ENCODE measurements around the gene EPHA10.

Gene EPHA10

GRCh38 chr1:37755951-37756560, 8.9 kb downstream of the EPHA10 start:
- TF ChIP-seq CTCF (conservative IDR thresholded peaks at IDR 0.05; ENCODE audit: low read depth, low read length) = no peak
- DNase-seq (ENCODE audit: low read depth) = no peak
- no peak overlapping the region for H3K4me3 ChIP-seq (ENCODE audit: low read depth, low read length)

GRCh38 chr1:37755290-37755689, 9.6 kb downstream of the EPHA10 start:
- no peak overlapping the region for H3K4me3 ChIP-seq (ENCODE audit: low read depth, low read length)
- no peak for TF ChIP-seq CTCF (conservative IDR thresholded peaks at IDR 0.05; ENCODE audit: low read depth, low read length)

GRCh38 chr1:37753473-37754321, 11.2 kb downstream of the EPHA10 start:
- H3K4me3 ChIP-seq (ENCODE audit: low read depth, low read length) = no peak overlapping the region
- DNase-seq (ENCODE audit: low read depth) = no peak
- TF ChIP-seq CTCF (conservative IDR thresholded peaks at IDR 0.05; ENCODE audit: low read depth, low read length) = no peak

More at GRCh38 chr1:37755290-37755689, 9.6 kb downstream of the EPHA10 start:
- DNase-seq (ENCODE audit: low read depth) = no peak

GRCh38 chr1:37752583-37753471, 12.1 kb downstream of the EPHA10 start:
- H3K4me3 ChIP-seq (ENCODE audit: low read depth, low read length) = peak overlapping the region; percentile 5
- no peak for TF ChIP-seq CTCF (conservative IDR thresholded peaks at IDR 0.05; ENCODE audit: low read depth, low read length)
- DNase-seq (ENCODE audit: low read depth) = peak; percentile 9

- TF ChIP-seq CTCF (conservative IDR thresholded peaks at IDR 0.05; ENCODE audit: low read depth, low read length) = no peak
- H3K4me3 ChIP-seq (ENCODE audit: low read depth, low read length) = no peak overlapping the region
- DNase-seq (ENCODE audit: low read depth) = no peak
Measured at GRCh38 chr1:37752213-37752582, 12.7 kb downstream of the EPHA10 start.

- no peak overlapping the region for H3K4me3 ChIP-seq (ENCODE audit: low read depth, low read length)
- no peak for DNase-seq (ENCODE audit: low read depth)
- no peak for TF ChIP-seq CTCF (conservative IDR thresholded peaks at IDR 0.05; ENCODE audit: low read depth, low read length)
Measured at GRCh38 chr1:37748565-37748964, 16.4 kb downstream of the EPHA10 start.

Measured in choroid plexus epithelial cell (primary cell).